ENCODE data around the gene NEGR1.

DNA sequence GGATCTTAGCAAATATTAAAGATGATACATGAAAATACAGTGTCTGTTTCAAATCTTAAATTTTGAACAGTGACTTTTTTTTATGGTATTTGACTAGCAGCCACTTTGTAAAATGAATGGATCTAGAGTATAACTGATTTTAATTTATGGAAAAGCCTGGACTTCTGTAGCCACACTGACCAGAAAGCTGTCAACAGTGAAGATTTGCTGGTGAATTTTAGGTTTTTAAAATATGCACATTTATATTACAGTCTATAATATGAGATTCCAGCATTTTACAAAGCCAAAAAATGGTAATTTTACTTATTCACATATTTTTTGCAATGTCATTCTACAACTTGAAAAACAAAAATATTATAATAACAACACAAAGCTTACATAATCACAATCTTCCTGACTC lies 131.8 kb downstream of the NEGR1 start:
- TF ChIP-seq, protein P1, sequence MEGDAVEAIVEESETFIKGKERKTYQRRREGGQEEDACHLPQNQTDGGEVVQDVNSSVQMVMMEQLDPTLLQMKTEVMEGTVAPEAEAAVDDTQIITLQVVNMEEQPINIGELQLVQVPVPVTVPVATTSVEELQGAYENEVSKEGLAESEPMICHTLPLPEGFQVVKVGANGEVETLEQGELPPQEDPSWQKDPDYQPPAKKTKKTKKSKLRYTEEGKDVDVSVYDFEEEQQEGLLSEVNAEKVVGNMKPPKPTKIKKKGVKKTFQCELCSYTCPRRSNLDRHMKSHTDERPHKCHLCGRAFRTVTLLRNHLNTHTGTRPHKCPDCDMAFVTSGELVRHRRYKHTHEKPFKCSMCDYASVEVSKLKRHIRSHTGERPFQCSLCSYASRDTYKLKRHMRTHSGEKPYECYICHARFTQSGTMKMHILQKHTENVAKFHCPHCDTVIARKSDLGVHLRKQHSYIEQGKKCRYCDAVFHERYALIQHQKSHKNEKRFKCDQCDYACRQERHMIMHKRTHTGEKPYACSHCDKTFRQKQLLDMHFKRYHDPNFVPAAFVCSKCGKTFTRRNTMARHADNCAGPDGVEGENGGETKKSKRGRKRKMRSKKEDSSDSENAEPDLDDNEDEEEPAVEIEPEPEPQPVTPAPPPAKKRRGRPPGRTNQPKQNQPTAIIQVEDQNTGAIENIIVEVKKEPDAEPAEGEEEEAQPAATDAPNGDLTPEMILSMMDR (IDR thresholded peaks at IDR 0.05): no peak
- TF ChIP-seq, protein P2, sequence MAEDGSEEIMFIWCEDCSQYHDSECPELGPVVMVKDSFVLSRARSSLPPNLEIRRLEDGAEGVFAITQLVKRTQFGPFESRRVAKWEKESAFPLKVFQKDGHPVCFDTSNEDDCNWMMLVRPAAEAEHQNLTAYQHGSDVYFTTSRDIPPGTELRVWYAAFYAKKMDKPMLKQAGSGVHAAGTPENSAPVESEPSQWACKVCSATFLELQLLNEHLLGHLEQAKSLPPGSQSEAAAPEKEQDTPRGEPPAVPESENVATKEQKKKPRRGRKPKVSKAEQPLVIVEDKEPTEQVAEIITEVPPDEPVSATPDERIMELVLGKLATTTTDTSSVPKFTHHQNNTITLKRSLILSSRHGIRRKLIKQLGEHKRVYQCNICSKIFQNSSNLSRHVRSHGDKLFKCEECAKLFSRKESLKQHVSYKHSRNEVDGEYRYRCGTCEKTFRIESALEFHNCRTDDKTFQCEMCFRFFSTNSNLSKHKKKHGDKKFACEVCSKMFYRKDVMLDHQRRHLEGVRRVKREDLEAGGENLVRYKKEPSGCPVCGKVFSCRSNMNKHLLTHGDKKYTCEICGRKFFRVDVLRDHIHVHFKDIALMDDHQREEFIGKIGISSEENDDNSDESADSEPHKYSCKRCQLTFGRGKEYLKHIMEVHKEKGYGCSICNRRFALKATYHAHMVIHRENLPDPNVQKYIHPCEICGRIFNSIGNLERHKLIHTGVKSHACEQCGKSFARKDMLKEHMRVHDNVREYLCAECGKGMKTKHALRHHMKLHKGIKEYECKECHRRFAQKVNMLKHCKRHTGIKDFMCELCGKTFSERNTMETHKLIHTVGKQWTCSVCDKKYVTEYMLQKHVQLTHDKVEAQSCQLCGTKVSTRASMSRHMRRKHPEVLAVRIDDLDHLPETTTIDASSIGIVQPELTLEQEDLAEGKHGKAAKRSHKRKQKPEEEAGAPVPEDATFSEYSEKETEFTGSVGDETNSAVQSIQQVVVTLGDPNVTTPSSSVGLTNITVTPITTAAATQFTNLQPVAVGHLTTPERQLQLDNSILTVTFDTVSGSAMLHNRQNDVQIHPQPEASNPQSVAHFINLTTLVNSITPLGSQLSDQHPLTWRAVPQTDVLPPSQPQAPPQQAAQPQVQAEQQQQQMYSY (CRISPR knock-in tag; IDR thresholded peaks at IDR 0.05): no peak
- TF ChIP-seq CREM (CRISPR knock-in tag; IDR thresholded peaks at IDR 0.05) (no peak), SP1 (CRISPR knock-in tag; conservative IDR thresholded peaks at IDR 0.05) (no peak), FOXJ3 (CRISPR knock-in tag; IDR thresholded peaks at IDR 0.05; ENCODE audit: borderline replicate concordance) (no peak)
- TF ChIP-seq, protein P3, sequence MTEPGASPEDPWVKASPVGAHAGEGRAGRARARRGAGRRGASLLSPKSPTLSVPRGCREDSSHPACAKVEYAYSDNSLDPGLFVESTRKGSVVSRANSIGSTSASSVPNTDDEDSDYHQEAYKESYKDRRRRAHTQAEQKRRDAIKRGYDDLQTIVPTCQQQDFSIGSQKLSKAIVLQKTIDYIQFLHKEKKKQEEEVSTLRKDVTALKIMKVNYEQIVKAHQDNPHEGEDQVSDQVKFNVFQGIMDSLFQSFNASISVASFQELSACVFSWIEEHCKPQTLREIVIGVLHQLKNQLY (CRISPR knock-in tag; IDR thresholded peaks at IDR 0.05): no peak
- TF ChIP-seq, protein P4, sequence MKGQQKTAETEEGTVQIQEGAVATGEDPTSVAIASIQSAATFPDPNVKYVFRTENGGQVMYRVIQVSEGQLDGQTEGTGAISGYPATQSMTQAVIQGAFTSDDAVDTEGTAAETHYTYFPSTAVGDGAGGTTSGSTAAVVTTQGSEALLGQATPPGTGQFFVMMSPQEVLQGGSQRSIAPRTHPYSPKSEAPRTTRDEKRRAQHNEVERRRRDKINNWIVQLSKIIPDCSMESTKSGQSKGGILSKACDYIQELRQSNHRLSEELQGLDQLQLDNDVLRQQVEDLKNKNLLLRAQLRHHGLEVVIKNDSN (CRISPR knock-in tag; IDR thresholded peaks at IDR 0.05): no peak
